ENCODE data around the gene LMO4.

DNA sequence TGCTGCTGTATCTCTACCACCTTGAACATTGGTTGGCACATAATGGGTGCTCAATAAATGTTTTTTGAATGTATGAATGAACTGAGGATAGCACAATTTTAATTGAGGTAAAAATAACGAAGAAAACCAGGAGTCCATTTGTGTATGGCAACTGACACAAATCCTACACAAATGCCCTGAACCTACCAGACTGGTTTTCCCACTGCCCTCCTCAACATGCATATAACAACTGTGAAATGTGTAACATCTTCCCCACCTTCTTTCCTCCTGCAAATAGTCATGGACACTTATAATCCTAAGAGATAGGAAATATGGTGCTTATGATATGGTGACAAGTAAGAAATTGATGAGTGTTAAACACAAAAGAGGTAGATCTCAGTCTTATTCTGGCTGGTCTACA, 9.9 kb upstream of the LMO4 start:
- TF ChIP-seq, protein P1, sequence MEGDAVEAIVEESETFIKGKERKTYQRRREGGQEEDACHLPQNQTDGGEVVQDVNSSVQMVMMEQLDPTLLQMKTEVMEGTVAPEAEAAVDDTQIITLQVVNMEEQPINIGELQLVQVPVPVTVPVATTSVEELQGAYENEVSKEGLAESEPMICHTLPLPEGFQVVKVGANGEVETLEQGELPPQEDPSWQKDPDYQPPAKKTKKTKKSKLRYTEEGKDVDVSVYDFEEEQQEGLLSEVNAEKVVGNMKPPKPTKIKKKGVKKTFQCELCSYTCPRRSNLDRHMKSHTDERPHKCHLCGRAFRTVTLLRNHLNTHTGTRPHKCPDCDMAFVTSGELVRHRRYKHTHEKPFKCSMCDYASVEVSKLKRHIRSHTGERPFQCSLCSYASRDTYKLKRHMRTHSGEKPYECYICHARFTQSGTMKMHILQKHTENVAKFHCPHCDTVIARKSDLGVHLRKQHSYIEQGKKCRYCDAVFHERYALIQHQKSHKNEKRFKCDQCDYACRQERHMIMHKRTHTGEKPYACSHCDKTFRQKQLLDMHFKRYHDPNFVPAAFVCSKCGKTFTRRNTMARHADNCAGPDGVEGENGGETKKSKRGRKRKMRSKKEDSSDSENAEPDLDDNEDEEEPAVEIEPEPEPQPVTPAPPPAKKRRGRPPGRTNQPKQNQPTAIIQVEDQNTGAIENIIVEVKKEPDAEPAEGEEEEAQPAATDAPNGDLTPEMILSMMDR (IDR thresholded peaks at IDR 0.05; ENCODE audit: low read depth, low read length) = no peak
- no peak for TF ChIP-seq EZH2phosphoT487 (IDR thresholded peaks at IDR 0.05; ENCODE audit: low read depth)
